Uterus (tissue), 4 donors: Measurements from ENCODE around the gene SHH. TPM values are rescaled to one million over a fixed set of nuclear protein-coding genes. Genes with fewer than 3 reads are reported as not detected.

Experiments used
- DNase-seq, 2 donors: peaks; one replicate each; pipeline ENCODE4 v3.0.0-alpha.2; 2019 to 2020
- H3K27ac ChIP-seq, 2 donors: fragments of 200-600 bp; sonication (generic); 1 replicate in 1 of 2; 2 replicates in 1 of 2; pipeline ENCODE4 v1.5.1; 2016 to 2018
- H3K27me3 ChIP-seq, 2 donors: fragments of 200-600 bp; sonication (generic); one replicate each; pipeline ENCODE4 v1.5.1; 2018 to 2019; ENCODE audit warnings: control low read depth in 1 of 2
- H3K36me3 ChIP-seq, 2 donors: fragments of 200-600 bp; sonication (generic); one replicate each; pipeline ENCODE4 v1.5.1; 2019; ENCODE audit warnings: control low read depth in 1 of 2
- H3K4me1 ChIP-seq, 2 donors: fragments of 200-600 bp; sonication (generic); one replicate each; pipeline ENCODE4 v1.5.1; 2018 to 2019; ENCODE audit warnings: control low read depth in 1 of 2
- H3K4me3 ChIP-seq, 2 donors: fragments of 200-600 bp; sonication (generic); 1 replicate in 1 of 2; 2 replicates in 1 of 2; pipeline ENCODE4 v1.5.1; 2018 to 2019; ENCODE audit warnings: mild to moderate bottlenecking in 1 of 2
- H3K9me3 ChIP-seq, 2 donors: fragments of 200-600 bp; sonication (generic); one replicate each; pipeline ENCODE4 v1.5.1; 2019; ENCODE audit warnings: control low read depth in 1 of 2
- POLR2A ChIP-seq, 2 donors: fragments of 450-650 bp; IDR thresholded peaks; one replicate each; pipeline ENCODE4 v1.6.1; 2016; ENCODE audit warnings: antibody characterized with exemption in 2 of 2, mild to moderate bottlenecking in 1 of 2, moderate library complexity in 1 of 2
- intact Hi-C: fragments of 100-400 bp; cut with DNase I; formaldehyde crosslinking; loops from one replicate; pipeline ENCODE4 v1.15.1; 2023; ENCODE audit warnings: low total_unique reads
- total RNA-seq, 4 donors: library from RNA; depleted of rRNA in 3 of 4; stranded (reverse); fragments of >200 nt in 3 of 4; gene quantifications; one replicate each; pipeline versions ENCODE4 v1.1.0 to v1.2.4, GENCODE V29; 2014 to 2023
- TF ChIP-seq, protein P1 (sequence below), 4 experiments: fragments of 200-600 bp in 2 of 4; fragments of 450-650 bp in 2 of 4; sonication (generic) in 2 of 4; IDR thresholded peaks; one replicate each; pipeline ENCODE4 v1.5.1; 2016 to 2019; ENCODE audit warnings: antibody characterized with exemption in 4 of 4, mild to moderate bottlenecking in 2 of 4, moderate library complexity in 1 of 4
- donor health status: DM: yes; HTN: yes; CAD: no.

SHH gene
- total RNA-seq, 4 donors from 2014 or later, result 0.62 TPM; not detected in 3

DNA sequence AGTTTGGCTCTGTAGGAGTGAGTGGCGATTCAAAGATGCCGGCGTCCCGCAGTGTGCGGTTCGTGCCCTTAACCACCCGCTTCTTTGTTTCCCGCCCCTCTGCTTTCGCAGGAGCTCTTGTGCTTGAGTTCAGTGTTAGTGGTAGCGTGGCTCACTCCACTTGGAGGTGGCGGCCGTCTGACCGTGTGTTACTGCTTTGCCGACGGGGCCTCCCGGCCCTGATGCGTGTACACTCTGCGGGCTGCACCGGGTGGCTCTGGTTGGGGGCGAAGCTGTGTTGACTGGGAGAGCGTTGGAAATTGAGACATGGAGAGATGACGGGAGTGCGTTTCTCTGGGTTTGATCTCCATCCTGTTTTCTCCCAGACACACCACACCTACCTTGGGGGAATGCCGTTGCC, 31.4 kb downstream of the SHH start:
- no peak for TF ChIP-seq POLR2A (IDR thresholded peaks at IDR 0.05)
- TF ChIP-seq, protein P1, sequence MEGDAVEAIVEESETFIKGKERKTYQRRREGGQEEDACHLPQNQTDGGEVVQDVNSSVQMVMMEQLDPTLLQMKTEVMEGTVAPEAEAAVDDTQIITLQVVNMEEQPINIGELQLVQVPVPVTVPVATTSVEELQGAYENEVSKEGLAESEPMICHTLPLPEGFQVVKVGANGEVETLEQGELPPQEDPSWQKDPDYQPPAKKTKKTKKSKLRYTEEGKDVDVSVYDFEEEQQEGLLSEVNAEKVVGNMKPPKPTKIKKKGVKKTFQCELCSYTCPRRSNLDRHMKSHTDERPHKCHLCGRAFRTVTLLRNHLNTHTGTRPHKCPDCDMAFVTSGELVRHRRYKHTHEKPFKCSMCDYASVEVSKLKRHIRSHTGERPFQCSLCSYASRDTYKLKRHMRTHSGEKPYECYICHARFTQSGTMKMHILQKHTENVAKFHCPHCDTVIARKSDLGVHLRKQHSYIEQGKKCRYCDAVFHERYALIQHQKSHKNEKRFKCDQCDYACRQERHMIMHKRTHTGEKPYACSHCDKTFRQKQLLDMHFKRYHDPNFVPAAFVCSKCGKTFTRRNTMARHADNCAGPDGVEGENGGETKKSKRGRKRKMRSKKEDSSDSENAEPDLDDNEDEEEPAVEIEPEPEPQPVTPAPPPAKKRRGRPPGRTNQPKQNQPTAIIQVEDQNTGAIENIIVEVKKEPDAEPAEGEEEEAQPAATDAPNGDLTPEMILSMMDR (IDR thresholded peaks at IDR 0.05), result no peak
- H3K9me3 ChIP-seq, result no peaks in the 10 kb centered on the region
- H3K4me1 ChIP-seq, result no peaks in the 10 kb centered on the region
- H3K27ac ChIP-seq, result no peak overlapping the region
- DNase-seq, result no peak
- intact Hi-C loops, result no loop called here
- no peaks in the 10 kb centered on the region for H3K27me3 ChIP-seq
- no peaks in the 10 kb centered on the region for H3K36me3 ChIP-seq
- H3K4me3 ChIP-seq, result no peak overlapping the region

DNA sequence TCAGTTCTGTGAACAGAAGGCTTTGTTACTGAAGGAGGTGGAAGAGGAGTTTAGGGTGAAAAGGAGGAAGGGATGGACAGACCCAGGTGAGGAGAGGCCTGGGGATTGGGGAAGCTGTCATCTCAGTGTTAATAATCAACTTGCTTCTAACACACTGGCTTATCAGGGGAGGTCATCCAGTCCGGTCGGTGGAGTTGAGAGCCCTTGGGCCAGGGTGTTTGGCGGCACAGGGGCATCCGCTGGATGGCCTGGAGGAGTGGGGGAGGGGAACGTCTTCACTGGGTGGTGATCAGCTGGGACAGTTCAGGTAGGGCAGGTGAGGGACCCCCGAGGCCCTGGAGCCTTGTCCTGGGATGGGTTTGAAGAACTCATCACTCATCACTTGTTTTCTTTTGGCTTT, 33.9 kb downstream of the SHH start:
- intact Hi-C loops, result no loop called here
- H3K4me1 ChIP-seq, result no peaks in the 10 kb centered on the region
- TF ChIP-seq, protein P1 (IDR thresholded peaks at IDR 0.05), result no peak
- no peak for TF ChIP-seq POLR2A (IDR thresholded peaks at IDR 0.05)
- no peaks in the 10 kb centered on the region for H3K36me3 ChIP-seq
- H3K27ac ChIP-seq, result no peak overlapping the region
- DNase-seq, result no peak
- H3K27me3 ChIP-seq, result no peaks in the 10 kb centered on the region
- H3K4me3 ChIP-seq, result no peak overlapping the region
- H3K9me3 ChIP-seq, result no peaks in the 10 kb centered on the region

DNA sequence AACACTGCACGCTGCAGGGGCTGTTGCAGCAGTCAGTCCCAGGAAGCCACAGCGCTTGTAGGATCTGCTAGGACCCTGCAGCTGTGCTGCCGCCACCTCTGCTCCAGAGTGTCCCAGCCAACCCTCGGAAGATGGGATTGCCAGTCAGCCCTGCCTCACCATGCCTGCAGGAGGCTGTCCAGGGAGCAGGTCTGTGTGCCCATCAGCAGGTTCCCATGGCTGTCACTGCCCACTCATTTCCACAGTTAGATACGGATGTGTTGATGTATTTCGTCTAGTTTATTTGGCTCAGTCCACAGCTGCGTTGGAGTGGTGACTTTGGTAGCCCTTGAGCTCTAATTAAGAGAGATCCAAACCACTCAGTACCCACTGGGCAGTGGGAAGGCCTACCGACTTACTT, 35.7 kb downstream of the SHH start:
- Histone ChIP-seq H3K27me3 (no peaks in the 10 kb centered on the region), H3K36me3 (no peaks in the 10 kb centered on the region), H3K9me3 (no peaks in the 10 kb centered on the region), H3K27ac (no peak overlapping the region), H3K4me1 (peaks cover 0 to under 1% of the 10 kb centered on the region in 2 donors), H3K4me3 (no peak overlapping the region)
- DNase-seq, result no peak
- TF ChIP-seq, protein P1 (IDR thresholded peaks at IDR 0.05), result no peak
- no peak for TF ChIP-seq POLR2A (IDR thresholded peaks at IDR 0.05)
- intact Hi-C loops, result no loop called here

DNA sequence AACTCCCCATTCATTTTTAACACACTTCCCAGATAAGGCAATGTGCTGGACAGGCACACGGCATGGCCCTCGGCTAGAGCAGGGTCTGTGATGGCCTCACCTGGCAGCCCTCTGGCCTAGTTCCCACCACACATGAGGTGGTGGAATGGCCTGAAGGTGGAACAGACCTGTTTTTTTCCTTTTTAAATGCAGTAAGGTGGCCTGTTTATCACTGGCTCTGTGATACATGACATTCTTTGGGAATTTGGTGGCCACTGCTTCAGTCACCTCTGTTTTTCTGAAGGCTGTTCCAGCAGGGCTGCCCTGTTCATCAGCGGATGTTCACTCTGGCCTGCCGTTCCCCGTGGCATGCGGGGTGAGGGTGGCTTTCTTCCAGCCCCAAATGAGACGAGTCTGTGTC, 36.6 kb downstream of the SHH start:
- intact Hi-C loops, result no loop called here

DNA sequence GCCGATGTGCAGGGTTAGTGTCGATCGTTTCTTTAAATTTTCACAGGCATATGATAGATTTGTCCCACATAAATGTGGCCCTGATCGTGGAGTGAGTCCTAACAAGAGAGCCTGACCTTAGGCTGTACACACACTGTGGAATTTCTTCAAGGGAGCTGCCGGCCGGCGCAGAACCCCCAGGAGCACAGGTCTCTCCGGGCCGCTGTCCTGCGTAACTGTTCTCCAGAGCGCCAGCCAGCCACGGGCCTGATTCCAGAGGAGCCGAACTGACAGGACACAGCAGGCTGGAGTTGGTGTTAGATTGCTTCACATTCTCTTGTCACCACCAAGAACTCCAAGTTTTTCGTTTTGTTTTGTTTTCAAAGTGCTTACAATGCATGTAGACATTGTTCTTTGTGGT, 37.3 kb downstream of the SHH start:
- Histone ChIP-seq H3K27me3 (no peaks in the 10 kb centered on the region), H3K27ac (no peak overlapping the region), H3K4me1 (peaks cover 0 to 12% of the 10 kb centered on the region in 2 donors), H3K9me3 (no peaks in the 10 kb centered on the region), H3K36me3 (no peaks in the 10 kb centered on the region), H3K4me3 (no peak overlapping the region)
- DNase-seq, result peak in 1 of 2 donors; percentile 39
- TF ChIP-seq, protein P1 (IDR thresholded peaks at IDR 0.05), result no peak
- no peak for TF ChIP-seq POLR2A (IDR thresholded peaks at IDR 0.05)
- intact Hi-C loops, result no loop called here

More for the DNA sequence above, 36.6 kb downstream of the SHH start:
- DNase-seq, result no peak
- TF ChIP-seq POLR2A (IDR thresholded peaks at IDR 0.05), result no peak
- TF ChIP-seq, protein P1 (IDR thresholded peaks at IDR 0.05), result no peak
- Histone ChIP-seq H3K27ac (no peak overlapping the region), H3K36me3 (no peaks in the 10 kb centered on the region), H3K9me3 (no peaks in the 10 kb centered on the region), H3K4me1 (peaks cover 0 to 9% of the 10 kb centered on the region in 2 donors), H3K4me3 (no peak overlapping the region), H3K27me3 (no peaks in the 10 kb centered on the region)
